HepG2 (cell line): ENCODE measurements around the gene B9D2. TPM values are rescaled to one million over a fixed set of nuclear protein-coding genes. Genes with fewer than 3 reads are reported as not detected.

ENCODE experiments used
- ATF5 ChIP-seq: sonication (generic); formaldehyde crosslinking; IDR thresholded peaks from 2 replicates; pipeline ENCODE4 v1.4.0; 2020; ENCODE audit warnings: mild to moderate bottlenecking, low read depth, missing genetic modification reagents
- BRD4 ChIP-seq: sonication (generic); formaldehyde crosslinking; IDR thresholded peaks from 2 replicates; pipeline ENCODE4 v1.4.0; 2020; ENCODE audit warnings: missing genetic modification reagents
- FOXC1 ChIP-seq: sonication (generic); formaldehyde crosslinking; IDR thresholded peaks from 2 replicates; pipeline ENCODE4 v1.8.0; 2022; ENCODE audit warnings: mild to moderate bottlenecking, missing genetic modification reagents, borderline replicate concordance
- JDP2 ChIP-seq: sonication (generic); formaldehyde crosslinking; IDR thresholded peaks from 2 replicates; pipeline ENCODE4 v1.8.1; 2022; ENCODE audit warnings: missing genetic modification reagents, borderline replicate concordance
- KLF6 ChIP-seq: IDR thresholded peaks from 2 replicates; pipeline ENCODE4 v1.8.0; 2016; ENCODE audit warnings: missing biosample characterization, missing genetic modification reagents
- SALL1 ChIP-seq: sonication (generic); formaldehyde crosslinking; IDR thresholded peaks from 2 replicates; pipeline ENCODE4 v1.8.0; 2022; ENCODE audit warnings: mild to moderate bottlenecking, missing genetic modification reagents
- SP140L ChIP-seq: sonication (generic); formaldehyde crosslinking; IDR thresholded peaks from 2 replicates; pipeline ENCODE4 v1.4.0; 2020; ENCODE audit warnings: missing genetic modification reagents, borderline replicate concordance
- SP2 ChIP-seq: sonication (generic); formaldehyde crosslinking; IDR thresholded peaks from 2 replicates; pipeline ENCODE4 v1.5.1; 2020; ENCODE audit warnings: mild to moderate bottlenecking, missing genetic modification reagents
- TFDP1 ChIP-seq: IDR thresholded peaks from 2 replicates; pipeline ENCODE4 v1.6.1; 2016; ENCODE audit warnings: missing compliant biosample characterization, missing genetic modification reagents, borderline replicate concordance
- ZNF546 ChIP-seq: sonication (generic); formaldehyde crosslinking; conservative IDR thresholded peaks from 2 replicates; pipeline ENCODE4 v1.8.1; 2023; ENCODE audit warnings: mild to moderate bottlenecking, missing genetic modification reagents
- ZNF569 ChIP-seq: sonication (generic); formaldehyde crosslinking; IDR thresholded peaks from 2 replicates; pipeline ENCODE4 v1.5.0; 2020; ENCODE audit warnings: mild to moderate bottlenecking, missing genetic modification reagents, moderate library complexity, borderline replicate concordance
- ZNF570 ChIP-seq: sonication (generic); formaldehyde crosslinking; IDR thresholded peaks from 2 replicates; pipeline ENCODE4 v1.4.0; 2020; ENCODE audit warnings: mild to moderate bottlenecking, missing genetic modification reagents, borderline replicate concordance
- ZNF615 ChIP-seq: sonication (generic); formaldehyde crosslinking; IDR thresholded peaks from 2 replicates; pipeline ENCODE4 v1.5.0; 2020; ENCODE audit warnings: mild to moderate bottlenecking, missing genetic modification reagents, borderline replicate concordance
- ZNF780A ChIP-seq: sonication (generic); formaldehyde crosslinking; IDR thresholded peaks from 2 replicates; pipeline ENCODE4 v1.8.0; 2022; ENCODE audit warnings: mild to moderate bottlenecking, missing genetic modification reagents, moderate library complexity
- ZNF781 ChIP-seq: sonication (generic); formaldehyde crosslinking; IDR thresholded peaks from 2 replicates; pipeline ENCODE4 v1.5.1; 2020; ENCODE audit warnings: borderline replicate concordance, mild to moderate bottlenecking, missing genetic modification reagents; ENCODE audit errors: not compliant biosample characterization
- polyA plus RNA-seq, 8 experiments: library from polyadenylated mRNA; depleted of rRNA in 3 of 8; stranded (reverse) in 7 of 8; unstranded in 1 of 8; fragments of >200 nt; fragmentation: Illumina TruSeq in 4 of 8; extraction: Trizol in 4 of 8; gene quantifications; 2 replicates each; pipeline versions ENCODE4 v1.2.1 to v1.2.3, GENCODE V29; 2011 to 2016; ENCODE audit warnings: low read depth in 4 of 8, missing spikeins in 1 of 8, mixed read lengths in 1 of 8; ENCODE audit not compliant: insufficient read depth in 1 of 8
- total RNA-seq, 5 experiments: library from RNA; depleted of rRNA; stranded (reverse); fragments of >200 nt; fragmentation: Illumina TruSeq; extraction: Trizol; gene quantifications; 2 replicates each; pipeline ENCODE4 v1.2.3, GENCODE V29; 2016; ENCODE audit warnings: low read depth in 1 of 5
- TF ChIP-seq, protein P1 (sequence below): sonication (generic); formaldehyde crosslinking; IDR thresholded peaks from 2 replicates; pipeline ENCODE4 v1.4.0; 2020; ENCODE audit warnings: mild to moderate bottlenecking, missing genetic modification reagents
- TF ChIP-seq, protein P2 (sequence below): IDR thresholded peaks from 2 replicates; pipeline ENCODE4 v1.6.1; 2016; ENCODE audit warnings: missing genetic modification reagents, missing compliant biosample characterization

The B9D2 gene
- total and polyA plus RNA-seq, 2 of the 13 experiments (the other 11 are each of a cell fraction or from before 2014, with no cell fraction given): 3.1 to 4.4 TPM

DNA sequence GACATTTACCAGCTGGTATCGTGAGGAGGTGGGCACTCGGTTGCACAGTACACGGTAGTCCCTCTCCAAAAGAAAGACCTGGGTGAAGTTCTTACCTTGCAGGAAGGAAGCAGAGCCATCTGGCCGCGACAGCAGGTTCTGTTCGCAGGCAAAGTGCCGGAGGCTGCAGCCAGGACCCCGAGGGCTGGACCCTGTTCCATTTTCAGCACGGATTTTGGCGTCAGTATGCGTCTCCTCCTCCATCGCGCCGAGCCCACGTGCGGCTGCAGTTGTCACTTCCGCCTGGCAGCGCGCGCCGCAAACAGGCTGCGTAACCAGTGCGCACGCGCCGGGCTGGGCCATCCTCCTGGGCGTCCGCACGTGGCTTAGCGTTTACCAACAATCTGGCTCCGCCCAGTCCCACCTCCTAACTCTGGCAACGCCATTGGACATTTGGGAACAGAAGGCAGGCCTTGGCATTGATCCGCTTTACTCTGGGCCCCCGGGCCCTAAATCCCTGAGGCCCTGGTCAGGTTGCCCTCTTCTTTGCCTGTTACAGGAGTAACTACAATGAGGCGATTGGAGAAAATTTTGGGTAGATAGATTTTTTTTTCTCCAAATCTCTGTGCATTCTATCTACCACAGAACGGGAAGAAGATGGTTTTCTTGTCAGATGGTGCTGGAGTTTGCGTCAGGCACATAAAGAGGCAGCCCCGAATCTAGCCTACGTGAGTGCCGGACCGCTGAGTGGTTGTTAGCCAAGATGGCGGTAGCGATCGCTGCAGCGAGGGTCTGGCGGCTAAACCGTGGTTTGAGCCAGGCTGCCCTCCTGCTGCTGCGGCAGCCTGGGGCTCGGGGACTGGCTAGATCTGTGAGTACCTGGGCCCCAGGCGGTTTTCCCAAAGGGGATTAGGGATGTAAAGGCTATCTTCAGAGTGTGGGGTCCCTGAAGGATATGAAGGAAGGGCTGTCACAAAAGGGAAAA is 33.4 kb upstream of the B9D2 start, which contains the start of the genes BCKDHA and EXOSC5 (continued):
- TF ChIP-seq, protein P1, sequence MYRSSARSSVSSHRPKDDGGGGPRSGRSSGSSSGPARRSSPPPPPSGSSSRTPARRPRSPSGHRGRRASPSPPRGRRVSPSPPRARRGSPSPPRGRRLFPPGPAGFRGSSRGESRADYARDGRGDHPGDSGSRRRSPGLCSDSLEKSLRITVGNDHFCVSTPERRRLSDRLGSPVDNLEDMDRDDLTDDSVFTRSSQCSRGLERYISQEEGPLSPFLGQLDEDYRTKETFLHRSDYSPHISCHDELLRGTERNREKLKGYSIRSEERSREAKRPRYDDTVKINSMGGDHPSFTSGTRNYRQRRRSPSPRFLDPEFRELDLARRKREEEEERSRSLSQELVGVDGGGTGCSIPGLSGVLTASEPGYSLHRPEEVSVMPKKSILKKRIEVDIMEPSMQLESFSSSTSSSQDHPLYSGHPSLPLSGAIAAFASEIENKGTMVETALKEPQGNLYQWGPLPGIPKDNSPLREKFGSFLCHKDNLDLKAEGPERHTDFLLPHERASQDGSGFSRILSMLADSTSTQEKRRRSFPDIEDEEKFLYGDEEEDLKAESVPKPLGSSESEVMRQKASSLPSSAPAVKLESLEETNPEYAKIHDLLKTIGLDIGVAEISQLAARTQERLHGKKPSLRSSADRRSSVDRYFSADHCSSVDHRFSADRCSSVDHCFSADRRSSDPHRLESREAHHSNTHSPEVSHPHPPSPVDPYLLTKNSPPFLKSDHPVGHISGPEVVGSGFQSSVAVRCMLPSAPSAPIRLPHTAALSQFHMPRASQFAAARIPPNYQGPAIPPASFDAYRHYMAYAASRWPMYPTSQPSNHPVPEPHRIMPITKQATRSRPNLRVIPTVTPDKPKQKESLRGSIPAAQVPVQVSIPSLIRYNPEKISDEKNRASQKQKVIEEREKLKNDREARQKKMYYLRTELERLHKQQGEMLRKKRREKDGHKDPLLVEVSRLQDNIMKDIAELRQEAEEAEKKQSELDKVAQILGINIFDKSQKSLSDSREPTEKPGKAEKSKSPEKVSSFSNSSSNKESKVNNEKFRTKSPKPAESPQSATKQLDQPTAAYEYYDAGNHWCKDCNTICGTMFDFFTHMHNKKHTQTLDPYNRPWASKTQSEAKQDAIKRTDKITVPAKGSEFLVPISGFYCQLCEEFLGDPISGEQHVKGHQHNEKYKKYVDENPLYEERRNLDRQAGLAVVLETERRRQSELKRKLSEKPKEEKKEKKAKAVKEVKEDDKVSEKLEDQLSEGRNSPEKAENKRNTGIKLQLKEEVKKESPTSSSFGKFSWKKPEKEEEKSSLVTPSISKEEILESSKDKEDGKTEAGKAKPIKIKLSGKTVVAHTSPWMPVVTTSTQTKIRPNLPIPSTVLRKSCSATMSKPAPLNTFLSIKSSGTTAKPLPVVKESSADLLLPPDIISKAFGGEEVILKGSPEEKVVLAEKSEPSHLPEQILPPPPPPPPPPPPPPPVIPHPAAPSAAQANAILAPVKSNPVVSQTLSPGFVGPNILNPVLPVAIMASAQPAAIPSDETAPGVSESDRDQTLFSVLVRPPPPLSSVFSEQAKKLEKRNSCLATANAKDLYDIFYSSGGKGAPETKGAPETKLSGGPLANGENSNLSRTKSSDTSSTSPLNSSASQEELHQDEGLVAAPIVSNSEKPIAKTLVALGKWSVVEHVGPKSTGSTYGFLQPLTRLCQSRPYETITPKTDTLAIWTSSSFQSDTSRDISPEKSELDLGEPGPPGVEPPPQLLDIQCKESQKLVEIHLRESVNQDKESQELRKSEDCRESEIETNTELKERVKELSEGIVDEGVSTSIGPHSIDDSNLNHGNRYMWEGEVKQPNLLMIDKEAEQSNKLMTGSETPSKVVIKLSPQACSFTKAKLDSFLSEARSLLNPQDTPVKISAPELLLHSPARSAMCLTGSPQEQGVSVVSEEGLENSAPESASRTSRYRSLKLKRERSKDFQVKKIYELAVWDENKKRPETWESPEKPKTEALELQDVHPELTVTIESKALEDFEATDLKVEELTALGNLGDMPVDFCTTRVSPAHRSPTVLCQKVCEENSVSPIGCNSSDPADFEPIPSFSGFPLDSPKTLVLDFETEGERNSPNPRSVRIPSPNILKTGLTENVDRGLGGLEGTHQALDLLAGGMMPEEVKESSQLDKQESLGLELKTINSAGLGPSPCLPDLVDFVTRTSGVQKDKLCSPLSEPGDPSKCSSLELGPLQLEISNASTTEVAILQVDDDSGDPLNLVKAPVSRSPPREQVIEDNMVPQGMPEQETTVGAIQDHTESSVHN: peak; percentile 33; the same call in 1 of the 2 replicates
- TF ChIP-seq BRD4: 0 out of 2 replicates have a peak, but pooled peaks have one; percentile 56
- no peak for TF ChIP-seq ATF5 (CRISPR knock-in tag)
- TF ChIP-seq ZNF546 (CRISPR knock-in tag): 0 out of 2 replicates have a peak, but pooled peaks have one; percentile 65
- TF ChIP-seq KLF6 (CRISPR knock-in tag): no peak
- peak; percentile 80 for TF ChIP-seq SALL1
- peak; percentile 79 for TF ChIP-seq SP2 (CRISPR knock-in tag)
- TF ChIP-seq, protein P2, sequence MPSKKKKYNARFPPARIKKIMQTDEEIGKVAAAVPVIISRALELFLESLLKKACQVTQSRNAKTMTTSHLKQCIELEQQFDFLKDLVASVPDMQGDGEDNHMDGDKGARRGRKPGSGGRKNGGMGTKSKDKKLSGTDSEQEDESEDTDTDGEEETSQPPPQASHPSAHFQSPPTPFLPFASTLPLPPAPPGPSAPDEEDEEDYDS: peak; percentile 32; the same call in 1 of the 2 replicates
- TF ChIP-seq SP140L (CRISPR knock-in tag): no peak
- no peak for TF ChIP-seq ZNF780A (CRISPR knock-in tag)
- no peak for TF ChIP-seq ZNF570
- TF ChIP-seq ZNF569 (CRISPR knock-in tag): 0 out of 2 replicates have a peak, but pooled peaks have one; percentile 45
- TF ChIP-seq ZNF615: no peak
- TF ChIP-seq JDP2 (CRISPR knock-in tag): no peak
- TF ChIP-seq ZNF781 (CRISPR knock-in tag): peak; percentile 71
- 0 out of 2 replicates have a peak, but pooled peaks have one; percentile 17 for TF ChIP-seq FOXC1
- TF ChIP-seq TFDP1 (CRISPR knock-in tag): peak; percentile 95
